AG04450 (cell line): ENCODE measurements around the gene FABP6. TPM values are rescaled to one million over a fixed set of nuclear protein-coding genes. Genes with fewer than 3 reads are reported as not detected.

ENCODE experiments used
- CTCF ChIA-PET: fragments of 300-600, 350-600 bp; formaldehyde crosslinking; extraction: SDS; loops from one replicate; lab custom pipeline; 2022; ENCODE audit warnings: antibody characterized with exemption, inconsistent platforms; lab: Charles Lee
- POLR2A ChIA-PET: fragments of 350-600 bp; formaldehyde crosslinking; extraction: SDS; loops from one replicate; lab custom pipeline; 2021; ENCODE audit warnings: antibody characterized with exemption, inconsistent platforms; lab: Yijun Ruan, JAX
- DNase-seq: peaks from one replicate; pipeline ENCODE4 v3.0.0-alpha.2; 2011; ENCODE audit warnings: low read depth, low spot score
- H3K27ac ChIP-seq: one replicate; pipeline ENCODE4 v1.5.1; 2012; ENCODE audit warnings: low read depth, low read length, control low read depth
- H3K27me3 ChIP-seq: one replicate; pipeline ENCODE4 v1.6.0; 2012; ENCODE audit warnings: low read length; ENCODE audit not compliant: control insufficient read depth, insufficient read depth
- H3K4me3 ChIP-seq: 2 replicates; pipeline ENCODE4 v1.5.1; 2011; ENCODE audit warnings: mild to moderate bottlenecking, low read depth, low read length, control low read depth
- H3K9me3 ChIP-seq: 2 replicates; pipeline ENCODE4 v1.5.1; 2012; ENCODE audit warnings: low read length; ENCODE audit not compliant: control insufficient read depth, insufficient read depth
- polyA plus RNA-seq: library from polyadenylated mRNA; depleted of rRNA; stranded (reverse); fragments of >200 nt; gene quantifications from 2 replicates; pipeline ENCODE4 v1.2.3, GENCODE V29; 2011; rRNA removed
- TF ChIP-seq, protein P1 (sequence below): IDR thresholded peaks from 2 replicates; pipeline ENCODE4 v1.5.1; 2011; ENCODE audit warnings: low read depth, low read length, control low read depth, inconsistent platforms

FABP6 gene
- polyA plus RNA-seq, 1 experiment, result not detected

DNA sequence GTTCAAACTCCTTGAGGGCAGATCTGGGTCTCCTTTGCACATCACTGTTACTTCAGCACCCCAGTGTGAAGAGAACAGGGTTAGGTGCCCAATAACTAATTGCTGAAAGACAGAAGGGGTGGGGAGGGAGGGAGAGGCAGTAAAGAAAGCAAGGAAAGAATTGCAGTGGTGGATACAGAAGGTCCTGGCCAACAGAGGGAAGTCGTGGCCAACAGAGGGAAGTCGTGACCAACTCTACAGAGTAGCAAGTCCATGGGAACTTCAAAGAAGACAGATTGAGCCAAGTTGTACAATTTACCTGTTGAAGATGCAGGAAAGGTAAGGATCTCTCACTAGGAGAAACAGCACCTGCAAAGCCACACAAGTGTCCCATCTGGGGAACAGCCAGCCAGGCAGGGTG, 56.0 kb downstream of the FABP6 start:
- TF ChIP-seq, protein P1, sequence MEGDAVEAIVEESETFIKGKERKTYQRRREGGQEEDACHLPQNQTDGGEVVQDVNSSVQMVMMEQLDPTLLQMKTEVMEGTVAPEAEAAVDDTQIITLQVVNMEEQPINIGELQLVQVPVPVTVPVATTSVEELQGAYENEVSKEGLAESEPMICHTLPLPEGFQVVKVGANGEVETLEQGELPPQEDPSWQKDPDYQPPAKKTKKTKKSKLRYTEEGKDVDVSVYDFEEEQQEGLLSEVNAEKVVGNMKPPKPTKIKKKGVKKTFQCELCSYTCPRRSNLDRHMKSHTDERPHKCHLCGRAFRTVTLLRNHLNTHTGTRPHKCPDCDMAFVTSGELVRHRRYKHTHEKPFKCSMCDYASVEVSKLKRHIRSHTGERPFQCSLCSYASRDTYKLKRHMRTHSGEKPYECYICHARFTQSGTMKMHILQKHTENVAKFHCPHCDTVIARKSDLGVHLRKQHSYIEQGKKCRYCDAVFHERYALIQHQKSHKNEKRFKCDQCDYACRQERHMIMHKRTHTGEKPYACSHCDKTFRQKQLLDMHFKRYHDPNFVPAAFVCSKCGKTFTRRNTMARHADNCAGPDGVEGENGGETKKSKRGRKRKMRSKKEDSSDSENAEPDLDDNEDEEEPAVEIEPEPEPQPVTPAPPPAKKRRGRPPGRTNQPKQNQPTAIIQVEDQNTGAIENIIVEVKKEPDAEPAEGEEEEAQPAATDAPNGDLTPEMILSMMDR, result no peak
- no peak overlapping the region for H3K4me3 ChIP-seq
- H3K9me3 ChIP-seq, result no peaks in the 10 kb centered on the region
- no peaks in the 10 kb centered on the region for H3K27me3 ChIP-seq
- ChIA-PET POLR2A (no interaction called here), CTCF (interaction anchor here (1.2 kb wide), 1 partner anchor 87 kb away, joined by 3 read pairs; no protein-coding TSS in a partner anchor)
- no peak for DNase-seq
- H3K27ac ChIP-seq, result no peak overlapping the region

DNA sequence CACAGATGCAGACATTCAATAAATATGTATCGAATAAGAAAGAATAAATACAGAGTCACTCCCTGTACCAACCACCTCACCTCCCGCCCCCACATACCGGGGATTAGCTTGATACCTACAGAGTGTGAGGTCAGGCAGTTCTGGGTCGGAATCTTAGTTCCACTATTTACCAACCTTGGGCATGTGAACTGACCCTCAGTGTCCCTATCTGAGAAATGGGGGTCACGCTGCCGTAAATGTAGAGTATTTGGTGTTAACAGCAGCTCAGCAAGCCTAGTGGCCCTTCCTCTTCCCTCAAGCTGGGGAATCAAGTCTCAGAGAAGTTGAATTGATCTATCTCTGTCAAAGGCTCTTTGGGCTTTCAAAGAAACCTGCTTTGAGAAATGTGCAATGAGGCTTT, 57.6 kb downstream of the FABP6 start:
- ChIA-PET POLR2A (no interaction called here), CTCF (no interaction called here)
- Histone ChIP-seq H3K27me3 (no peaks in the 10 kb centered on the region), H3K4me3 (no peak overlapping the region), H3K9me3 (no peaks in the 10 kb centered on the region), H3K27ac (no peak overlapping the region)
- TF ChIP-seq, protein P1, result no peak
- DNase-seq, result no peak

DNA sequence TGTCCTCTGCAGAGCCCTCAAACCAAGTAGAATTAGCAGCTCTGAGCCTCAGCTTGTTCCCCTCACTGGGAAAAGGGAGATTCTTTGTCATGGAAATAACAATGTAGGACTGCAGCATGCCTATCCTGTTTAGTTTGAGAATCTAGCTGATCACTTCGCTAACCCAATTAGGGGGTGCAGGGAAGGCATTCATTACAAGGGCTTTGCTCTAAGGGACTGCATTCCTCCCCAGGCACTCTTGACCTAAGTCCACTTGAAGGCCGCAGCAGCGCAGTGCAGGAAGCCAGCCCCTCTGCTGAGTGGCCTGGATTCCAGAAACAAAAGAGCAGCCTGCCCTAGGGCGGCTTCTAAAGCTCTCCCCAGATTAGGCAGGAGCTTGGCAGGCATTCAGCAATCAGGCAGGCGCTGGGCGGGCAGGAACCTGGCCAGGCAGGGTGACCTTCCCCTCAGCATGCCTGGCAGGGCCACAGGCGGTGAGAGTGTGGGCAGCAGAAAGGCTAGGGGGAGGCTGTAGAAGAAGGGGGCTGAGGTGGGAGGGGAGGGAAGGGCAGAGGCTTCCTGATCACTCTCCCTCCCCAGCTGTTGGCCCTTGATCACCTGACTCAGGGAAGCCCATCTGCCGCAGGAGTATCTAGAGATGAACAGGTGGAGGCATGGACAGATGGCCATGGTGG, 58.2 kb downstream of the FABP6 start:
- ChIA-PET CTCF (no interaction called here), POLR2A (no interaction called here)
- Histone ChIP-seq H3K4me3 (no peak overlapping the region), H3K27me3 (no peaks in the 10 kb centered on the region), H3K9me3 (no peaks in the 10 kb centered on the region), H3K27ac (no peak overlapping the region)
- no peak for DNase-seq
- TF ChIP-seq, protein P1, result no peak

Other genes starting within 250 kb of the FABP6 start
- 44.5 and 53.7 TPM in 2 replicates for gene TTC1, start 220.4 kb upstream of the FABP6 start, polyA plus RNA-seq
- 14.8 and 15.1 TPM in 2 replicates for gene PWWP2A, start 110.1 kb upstream of the FABP6 start, polyA plus RNA-seq
- 3.8 and 4.4 TPM in 2 replicates for gene CCNJL, start 83.1 kb downstream of the FABP6 start, polyA plus RNA-seq
- gene C1QTNF2, start 141.1 kb downstream of the FABP6 start, polyA plus RNA-seq, result 1.1 TPM in 2 replicates
- 3.6 and 5.3 TPM in 2 replicates for gene FAM200C, start 170.5 kb downstream of the FABP6 start, polyA plus RNA-seq
- gene SLU7, start 189.6 kb downstream of the FABP6 start, polyA plus RNA-seq, result 32.9 and 59.5 TPM in 2 replicates
- gene PTTG1, start 192.3 kb downstream of the FABP6 start, polyA plus RNA-seq, result 45.5 and 67.4 TPM in 2 replicates